Neuronal stem cell (in vitro differentiated cells): Measurements from ENCODE around the gene DACT2.

Experiments used
- DNase-seq: peaks from one replicate; pipeline ENCODE4 v3.0.0-alpha.2; 2013; ENCODE audit warnings: low spot score
- H2AFZ ChIP-seq: one replicate; pipeline ENCODE4 v1.6.1; 2013; ENCODE audit warnings: mild to moderate bottlenecking, low read length, inconsistent platforms
- H2AK5ac ChIP-seq: 2 replicates; pipeline ENCODE4 v1.6.1; 2013; ENCODE audit warnings: low read depth, mild to moderate bottlenecking, inconsistent platforms, low read length, moderate library complexity, mixed read lengths
- H2BK120ac ChIP-seq: 2 replicates; pipeline ENCODE4 v1.6.1; 2013; ENCODE audit warnings: low read depth, mild to moderate bottlenecking, inconsistent platforms, low read length, moderate library complexity, mixed read lengths
- H2BK12ac ChIP-seq: one replicate; pipeline ENCODE4 v1.6.1; 2013; ENCODE audit warnings: low read length, inconsistent platforms
- H2BK15ac ChIP-seq: 2 replicates; pipeline ENCODE4 v1.6.1; 2013; ENCODE audit warnings: mild to moderate bottlenecking, low read length, inconsistent platforms, mixed read lengths
- H2BK5ac ChIP-seq: one replicate; pipeline ENCODE4 v1.6.1; 2013; ENCODE audit warnings: inconsistent platforms, mild to moderate bottlenecking, low read length, moderate library complexity
- H3K14ac ChIP-seq: one replicate; pipeline ENCODE4 v1.6.1; 2013; ENCODE audit warnings: low read length, inconsistent platforms
- H3K18ac ChIP-seq: 2 replicates; pipeline ENCODE4 v1.6.1; 2013; ENCODE audit warnings: low read length, inconsistent platforms
- H3K23ac ChIP-seq: 2 replicates; pipeline ENCODE4 v1.6.1; 2013; ENCODE audit warnings: low read depth, mild to moderate bottlenecking, mixed read lengths, low read length, inconsistent platforms; ENCODE audit not compliant: poor library complexity
- H3K27ac ChIP-seq: replicated peaks from 3 replicates; pipeline ENCODE4 v1.5.1; 2013; ENCODE audit warnings: low read length, inconsistent platforms
- H3K27me3 ChIP-seq, 3 experiments: 2 replicates each; pipeline ENCODE4 v1.6.1; 2013; ENCODE audit warnings: low read length in 3 of 3, mild to moderate bottlenecking in 2 of 3, inconsistent platforms in 1 of 3, low read depth in 1 of 3, mixed read lengths in 1 of 3, moderate library complexity in 1 of 3; ENCODE audit not compliant: control insufficient read depth in 3 of 3, insufficient read depth in 3 of 3
- H3K36me3 ChIP-seq, 2 donors: replicated peaks in 1 of 2; 2 replicates each; pipeline ENCODE4 v1.6.1; 2013; ENCODE audit warnings: low read length in 2 of 2; ENCODE audit not compliant: control insufficient read depth in 2 of 2, insufficient read depth in 2 of 2
- H3K4ac ChIP-seq: 2 replicates; pipeline ENCODE4 v1.6.1; 2013; ENCODE audit warnings: inconsistent platforms, mild to moderate bottlenecking, low read length, moderate library complexity
- H3K4me1 ChIP-seq, 2 donors: 1 replicate in 1 of 2; 2 replicates in 1 of 2; pipeline ENCODE4 v1.6.1; 2013; ENCODE audit warnings: low read length in 2 of 2, low read depth in 1 of 2; ENCODE audit not compliant: control insufficient read depth in 2 of 2, insufficient read depth in 1 of 2
- H3K4me2 ChIP-seq: one replicate; pipeline ENCODE4 v1.6.1; 2013; ENCODE audit warnings: mild to moderate bottlenecking, low read length, inconsistent platforms; ENCODE audit not compliant: insufficient read depth, poor library complexity, severe bottlenecking
- H3K4me3 ChIP-seq, 2 donors: 2 replicates each; pipeline ENCODE4 v1.5.1; 2013; ENCODE audit warnings: low read length in 2 of 2, mild to moderate bottlenecking in 2 of 2, inconsistent platforms in 1 of 2, moderate library complexity in 1 of 2
- H3K79me1 ChIP-seq: one replicate; pipeline ENCODE4 v1.6.1; 2013; ENCODE audit warnings: low read depth, mild to moderate bottlenecking, inconsistent platforms, low read length, moderate library complexity
- H3K9ac ChIP-seq: one replicate; pipeline ENCODE4 v1.6.1; 2013; ENCODE audit warnings: mild to moderate bottlenecking, low read depth, low read length, inconsistent platforms; ENCODE audit not compliant: poor library complexity
- H3K9me3 ChIP-seq, 2 donors: replicated peaks in 1 of 2; 2 replicates each; pipeline versions ENCODE3 to v1.6.1; 2013; ENCODE audit warnings: low read length in 2 of 2, mild to moderate bottlenecking in 2 of 2, inconsistent platforms in 1 of 2, low read depth in 1 of 2, mixed read lengths in 1 of 2, moderate library complexity in 1 of 2; ENCODE audit not compliant: control insufficient read depth in 2 of 2, insufficient read depth in 1 of 2
- H4K8ac ChIP-seq: one replicate; pipeline ENCODE4 v1.6.1; 2013; ENCODE audit warnings: low read depth, mild to moderate bottlenecking, inconsistent platforms, low read length, moderate library complexity
- H4K91ac ChIP-seq: one replicate; pipeline ENCODE4 v1.6.1; 2013; ENCODE audit warnings: low read length, low read depth, mild to moderate bottlenecking, inconsistent platforms; ENCODE audit not compliant: poor library complexity
- WGBS, 2 donors: extraction: QIAGEN DNeasy Blood & Tissue Kit; methylation state at CpG; one replicate each; pipeline ENCODE4 v1.1.7; 2013; ENCODE audit warnings: missing lambda C conversion rate in 2 of 2, mixed read lengths in 1 of 2; ENCODE audit not compliant: insufficient read length in 2 of 2, insufficient replicate concordance in 1 of 2; ENCODE audit errors: extremely low coverage in 2 of 2; 5-methylcytosine and 5-hydroxymethylcytosine counted together

Gene DACT2

DNA sequence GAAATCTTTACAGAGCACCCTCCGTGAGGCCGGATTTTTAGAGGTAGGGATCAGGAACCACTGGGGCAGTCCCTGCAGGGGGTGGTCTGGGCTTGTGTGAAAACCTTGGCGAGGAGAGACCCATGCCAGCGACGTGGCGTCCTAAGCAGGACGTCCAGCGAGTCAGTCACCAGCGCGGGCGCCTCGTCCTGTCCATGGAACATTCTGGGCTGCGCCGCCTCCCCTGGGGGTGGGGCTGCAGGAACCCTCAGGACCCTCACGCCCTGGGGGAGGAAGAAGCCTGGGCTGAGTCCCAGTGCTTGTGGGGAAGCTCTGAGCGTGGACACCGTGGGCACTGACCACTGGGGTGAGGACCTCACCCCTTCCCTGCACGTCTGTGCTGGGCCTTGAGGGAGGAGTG, 25.7 kb upstream of the DACT2 start:
- peaks cover 1 to 2% of the 10 kb centered on the region in 2 donors for H3K4me1 ChIP-seq
- H3K36me3 ChIP-seq, result no peaks in the 10 kb centered on the region
- peak overlapping the region; percentile 69 for H2BK15ac ChIP-seq
- H3K4me2 ChIP-seq, result no peak overlapping the region
- H3K79me1 ChIP-seq, result no peaks in the 10 kb centered on the region
- no peak overlapping the region for H2BK120ac ChIP-seq
- H4K8ac ChIP-seq, result no peak overlapping the region
- H3K27me3 ChIP-seq, result no peaks in the 10 kb centered on the region
- no peak overlapping the region for H3K4ac ChIP-seq
- H3K9ac ChIP-seq, result no peak overlapping the region
- H2BK12ac ChIP-seq, result peak overlapping the region; percentile 63
- peak overlapping the region; percentile 64 for H2AK5ac ChIP-seq
- no peak for DNase-seq
- no peak overlapping the region for H4K91ac ChIP-seq
- peak overlapping the region; percentile 65 for H3K18ac ChIP-seq
- no peak overlapping the region for H3K27ac ChIP-seq
- no CpG with 5 or more reads among the region's 18 CpGs for WGBS, 2 donors
- H3K4me3 ChIP-seq, result no peak overlapping the region
- H2AFZ ChIP-seq, result peak overlapping the region; percentile 45
- no peak overlapping the region for H3K23ac ChIP-seq
- no peak overlapping the region for H2BK5ac ChIP-seq
- H3K14ac ChIP-seq, result no peak overlapping the region
- no peaks in the 10 kb centered on the region for H3K9me3 ChIP-seq

DNA sequence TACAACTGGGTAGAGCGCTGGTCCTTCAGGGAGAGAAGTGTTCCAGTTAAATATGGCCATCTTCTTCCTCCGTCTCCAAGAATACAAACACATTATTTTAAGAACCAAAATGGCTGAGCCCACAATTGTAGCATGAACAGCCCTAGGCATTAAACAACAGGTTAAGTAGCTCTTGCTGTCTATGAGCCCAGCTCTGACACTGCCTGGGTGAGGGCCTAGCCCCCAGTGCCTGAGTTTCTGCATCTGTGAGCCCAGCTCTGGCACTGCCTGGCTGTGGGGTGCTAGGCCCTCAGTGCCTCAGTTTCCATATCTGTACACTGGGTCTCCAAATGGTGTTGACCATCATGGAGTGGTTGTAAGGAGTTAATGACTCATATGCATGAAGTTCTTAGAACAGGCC, 24.8 kb upstream of the DACT2 start:
- Histone ChIP-seq H3K4ac (no peak overlapping the region), H3K18ac (no peak overlapping the region), H2BK12ac (no peak overlapping the region), H2BK5ac (no peak overlapping the region), H4K8ac (no peak overlapping the region), H4K91ac (no peak overlapping the region), H3K27me3 (no peaks in the 10 kb centered on the region), H3K36me3 (no peaks in the 10 kb centered on the region), H2BK120ac (no peak overlapping the region), H3K4me3 (no peak overlapping the region), H2AK5ac (no peak overlapping the region), H3K23ac (no peak overlapping the region), H2AFZ (peak overlapping the region; percentile 70), H3K4me1 (peaks cover 0 to 2% of the 10 kb centered on the region in 2 donors), H3K9me3 (peaks cover 0 to 2% of the 10 kb centered on the region in 2 donors), H3K27ac (no peak overlapping the region), H3K4me2 (no peak overlapping the region), H3K14ac (no peak overlapping the region), H3K9ac (no peak overlapping the region), H3K79me1 (no peaks in the 10 kb centered on the region), H2BK15ac (no peak overlapping the region)
- no peak for DNase-seq
- no CpG with 5 or more reads among the region's 2 CpGs for WGBS, 2 donors

DNA sequence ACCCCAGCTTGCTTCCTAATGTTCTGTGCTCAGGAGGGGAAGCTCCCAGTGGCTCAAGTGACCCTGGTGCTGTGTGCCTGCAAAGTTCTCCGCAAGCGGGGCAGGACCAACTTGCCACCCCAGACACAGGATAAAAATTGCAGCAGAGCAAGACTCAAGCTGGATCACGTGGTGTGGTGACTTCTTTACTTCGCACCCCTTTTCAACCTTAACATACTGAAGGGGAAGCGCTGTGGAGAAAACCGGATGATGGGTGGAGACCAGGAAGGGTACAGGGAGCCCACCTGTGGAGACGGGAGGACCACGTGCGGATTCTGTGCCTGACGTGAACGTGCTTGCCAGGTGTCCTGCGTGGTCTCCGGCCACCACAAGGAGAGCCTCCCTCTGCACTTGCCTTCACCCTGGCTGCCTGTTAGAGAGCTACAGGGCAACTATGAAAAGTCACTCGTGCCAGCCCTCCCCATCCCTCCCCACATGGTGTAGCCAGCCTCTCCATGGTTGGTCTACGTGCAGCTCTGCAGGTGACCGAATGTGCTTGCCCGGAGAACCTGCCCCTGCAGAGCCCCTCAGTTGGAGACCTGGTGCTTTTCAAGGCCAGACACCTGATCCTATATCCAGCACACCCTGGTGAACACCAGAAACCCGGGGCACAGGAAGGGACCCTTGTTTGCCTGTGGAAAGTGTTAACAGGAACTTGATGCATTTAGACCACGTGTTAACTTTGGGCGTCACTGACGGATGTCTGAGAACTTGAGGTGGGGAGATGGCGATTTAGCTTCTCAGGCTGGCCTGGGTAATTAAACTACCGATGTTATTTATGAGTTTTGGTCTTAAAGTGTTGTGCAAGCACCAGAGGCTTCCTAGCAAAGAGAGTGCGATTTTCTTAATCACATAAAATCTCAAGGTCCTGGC, 23.9 kb upstream of the DACT2 start:
- H4K8ac ChIP-seq, result no peak overlapping the region
- no CpG with 5 or more reads among the region's 24 CpGs for WGBS, 2 donors
- H2AFZ ChIP-seq, result peak overlapping the region; percentile 70
- peaks cover 0 to 2% of the 10 kb centered on the region in 2 donors for H3K4me1 ChIP-seq
- no peak for DNase-seq
- no peak overlapping the region for H2BK15ac ChIP-seq
- H3K27me3 ChIP-seq, result no peaks in the 10 kb centered on the region
- no peak overlapping the region for H4K91ac ChIP-seq
- H3K9ac ChIP-seq, result no peak overlapping the region
- peak overlapping the region; percentile 23 for H3K18ac ChIP-seq
- H2BK5ac ChIP-seq, result no peak overlapping the region
- H2BK120ac ChIP-seq, result no peak overlapping the region
- no peaks in the 10 kb centered on the region for H3K36me3 ChIP-seq
- H3K23ac ChIP-seq, result no peak overlapping the region
- no peak overlapping the region for H2AK5ac ChIP-seq
- H2BK12ac ChIP-seq, result no peak overlapping the region
- no peak overlapping the region for H3K27ac ChIP-seq
- no peak overlapping the region for H3K4ac ChIP-seq
- H3K4me2 ChIP-seq, result no peak overlapping the region
- peaks cover 0 to 2% of the 10 kb centered on the region in 2 donors for H3K9me3 ChIP-seq
- no peaks in the 10 kb centered on the region for H3K79me1 ChIP-seq
- H3K4me3 ChIP-seq, result no peak overlapping the region
- no peak overlapping the region for H3K14ac ChIP-seq

DNA sequence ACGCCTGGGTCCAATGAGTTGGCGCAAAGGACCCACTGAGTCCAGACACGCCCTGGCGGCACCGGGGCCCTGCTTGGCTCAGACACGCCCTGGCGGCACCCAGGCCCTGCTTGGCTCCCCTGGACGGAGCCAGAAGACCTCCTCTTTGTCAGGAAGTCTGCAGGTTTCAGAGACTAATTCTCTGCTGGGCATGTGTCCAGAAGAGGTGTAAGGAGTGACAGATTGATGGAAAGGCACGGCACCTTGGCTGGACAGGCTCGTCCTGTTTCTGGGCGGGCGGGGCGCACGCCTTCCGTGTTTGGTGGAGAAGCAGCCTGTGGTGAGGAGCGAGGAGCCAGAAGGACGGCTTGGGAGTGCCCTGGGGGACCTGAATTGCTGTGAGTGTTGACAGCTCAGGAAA, 23.1 kb upstream of the DACT2 start:
- Histone ChIP-seq H3K9ac (no peak overlapping the region), H2BK12ac (no peak overlapping the region), H3K23ac (no peak overlapping the region), H3K36me3 (no peaks in the 10 kb centered on the region), H4K8ac (no peak overlapping the region), H3K18ac (no peak overlapping the region), H4K91ac (no peak overlapping the region), H3K79me1 (no peaks in the 10 kb centered on the region), H3K4me1 (peaks cover 0 to 2% of the 10 kb centered on the region in 2 donors), H2BK5ac (no peak overlapping the region), H3K27me3 (no peaks in the 10 kb centered on the region), H3K4me3 (no peak overlapping the region), H3K9me3 (peaks cover 0 to 2% of the 10 kb centered on the region in 2 donors), H2BK120ac (no peak overlapping the region), H3K4me2 (no peak overlapping the region), H2AFZ (no peak overlapping the region), H3K27ac (no peak overlapping the region), H2BK15ac (no peak overlapping the region), H3K4ac (no peak overlapping the region), H3K14ac (no peak overlapping the region), H2AK5ac (peak overlapping the region; percentile 40)
- no CpG with 5 or more reads among the region's 17 CpGs for WGBS, 2 donors
- DNase-seq, result no peak
